Measurements from ENCODE around the gene EEFSEC.

Gene EEFSEC

DNA sequence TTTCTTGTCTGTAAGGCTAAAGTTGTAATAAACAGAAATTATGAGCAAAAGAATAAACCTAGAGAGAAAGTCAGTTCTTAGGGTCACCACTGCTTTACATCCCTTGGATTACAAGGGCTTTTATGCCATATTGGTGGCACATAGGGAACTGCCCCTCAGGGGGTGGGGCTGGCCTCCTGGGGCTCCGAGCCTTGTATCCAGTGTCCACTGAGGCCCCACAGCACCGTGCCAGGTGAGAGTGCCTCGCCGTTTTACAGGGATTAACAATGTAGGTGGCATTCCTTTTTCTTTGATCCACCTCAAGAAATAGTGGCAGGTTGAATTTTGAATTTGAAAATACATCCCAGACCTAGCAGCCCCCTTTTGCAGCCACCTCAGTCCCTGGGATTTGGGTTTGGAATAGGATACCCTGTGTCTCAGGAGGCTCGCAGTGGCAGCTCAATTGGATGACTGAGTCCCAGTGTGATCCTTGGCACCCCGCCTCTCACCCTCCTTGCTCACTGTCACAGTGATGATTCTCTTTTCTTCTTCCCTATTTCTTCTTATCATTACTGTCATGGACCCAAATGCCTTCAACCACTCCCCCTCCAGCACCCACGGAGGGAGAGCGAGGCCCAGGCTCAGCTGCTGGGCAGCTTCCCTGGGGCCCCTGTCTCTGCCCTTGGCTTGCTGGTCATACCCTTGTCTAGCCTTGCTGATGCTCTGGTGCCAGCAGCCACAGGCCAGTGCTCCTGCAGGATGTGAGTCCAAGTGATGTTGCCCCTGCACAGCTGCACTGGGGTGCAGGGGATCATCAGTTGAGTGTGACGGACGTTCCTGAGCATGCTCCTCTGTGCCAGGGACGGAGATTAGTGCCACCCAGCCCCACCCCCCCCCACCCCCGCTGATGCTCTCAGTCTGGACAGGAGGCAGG, 175.5 kb downstream of the EEFSEC start:
- WGBS, 2 experiments (ENCODE audit: insufficient coverage in 2 of 2): 91 to 97% methylated on average over 4 to 8 of the region's 12 CpGs
- Histone ChIP-seq H3K4me3 (ENCODE audit: extremely low read depth, insufficient read depth, low read length, poor library complexity, severe bottlenecking) (no peak overlapping the region), H3K36me3 (ENCODE audit: control insufficient read depth, insufficient read depth, low read length) (no peaks in the 10 kb centered on the region), H3K4me1 (ENCODE audit: control insufficient read depth, insufficient read depth, low read length, poor library complexity, severe bottlenecking) (no peaks in the 10 kb centered on the region), H3K27ac (ENCODE audit: low read depth, low read length, severe bottlenecking) (no peak overlapping the region), H3K9me3 (ENCODE audit: control insufficient read depth, low read length) (no peaks in the 10 kb centered on the region)

DNA sequence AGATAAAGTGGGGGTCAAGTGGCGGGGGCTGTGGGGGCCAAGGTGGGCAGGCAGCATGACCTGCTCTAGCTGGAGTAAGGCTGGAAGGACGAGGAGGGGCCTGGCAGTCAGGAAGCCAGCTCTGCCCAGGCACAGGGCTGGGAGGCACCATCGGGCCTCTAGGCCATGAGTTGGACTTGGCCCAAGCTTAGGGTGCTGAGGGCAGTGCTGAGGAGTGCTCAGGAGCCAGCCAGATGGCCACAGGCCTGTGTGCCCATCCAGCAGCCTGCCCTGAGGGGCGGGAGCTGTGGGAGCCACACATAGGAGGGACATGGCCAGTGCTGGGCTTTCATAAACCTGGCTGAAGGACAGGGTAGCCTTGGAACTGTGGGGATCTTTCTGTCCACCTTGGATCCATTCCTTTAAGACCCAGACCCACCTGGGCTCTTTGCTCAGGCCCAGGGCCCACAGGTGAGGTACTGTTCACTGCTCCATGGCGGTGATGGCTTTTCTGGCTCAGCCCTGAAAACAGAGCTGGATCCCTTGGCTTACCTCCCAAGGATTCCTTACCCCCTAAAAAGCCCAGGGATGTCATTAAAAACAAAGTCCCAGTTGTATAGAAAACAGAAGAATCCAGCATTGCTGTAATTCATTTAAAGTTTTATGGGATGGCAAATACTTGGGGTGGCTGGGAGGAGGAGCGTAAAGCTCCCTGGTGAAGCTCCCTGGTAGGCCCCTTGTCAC, 176.4 kb downstream of the EEFSEC start:
- H3K9me3 ChIP-seq (ENCODE audit: control insufficient read depth, low read length): no peaks in the 10 kb centered on the region
- WGBS, 2 experiments (ENCODE audit: insufficient coverage in 2 of 2): 89 to 92% methylated on average over 4 to 6 of the region's 6 CpGs
- no peaks in the 10 kb centered on the region for H3K4me1 ChIP-seq (ENCODE audit: control insufficient read depth, insufficient read depth, low read length, poor library complexity, severe bottlenecking)
- H3K36me3 ChIP-seq (ENCODE audit: control insufficient read depth, insufficient read depth, low read length): no peaks in the 10 kb centered on the region
- no peak overlapping the region for H3K27ac ChIP-seq (ENCODE audit: low read depth, low read length, severe bottlenecking)
- H3K4me3 ChIP-seq (ENCODE audit: extremely low read depth, insufficient read depth, low read length, poor library complexity, severe bottlenecking): no peak overlapping the region

DNA sequence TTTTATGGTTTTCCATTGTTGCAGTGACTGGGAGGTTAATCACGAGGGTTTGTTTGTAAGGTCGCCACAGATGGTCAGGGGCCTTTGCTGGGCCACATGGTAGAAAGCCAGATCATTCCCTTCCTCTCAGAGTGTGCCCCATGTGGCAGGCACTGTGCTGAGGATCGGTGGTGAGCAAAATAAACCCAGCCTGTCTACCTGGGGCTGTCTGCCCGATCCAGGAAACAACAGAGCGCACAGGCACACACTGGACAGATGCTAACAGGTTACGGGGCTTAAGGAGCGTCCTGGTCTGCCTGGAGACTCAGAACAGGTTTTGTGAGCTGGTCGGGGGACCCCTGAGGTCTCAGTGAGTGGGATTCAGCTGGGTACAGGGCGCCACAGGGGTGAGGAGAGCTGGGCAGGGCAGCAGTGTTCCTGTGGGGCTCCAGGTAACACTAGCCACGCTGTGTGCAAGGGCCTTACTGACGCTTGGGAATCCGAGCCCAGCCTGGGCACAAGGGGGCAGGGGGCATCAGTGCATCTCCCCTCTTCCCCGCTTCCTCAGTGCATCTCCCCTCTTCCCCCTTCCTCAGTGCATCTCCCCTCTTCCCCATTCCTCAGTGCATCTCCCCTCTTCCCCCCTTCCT, 177.0 kb downstream of the EEFSEC start:
- H3K4me1 ChIP-seq (ENCODE audit: control insufficient read depth, insufficient read depth, low read length, poor library complexity, severe bottlenecking): peaks cover under 1% of the 10 kb centered on the region
- no peaks in the 10 kb centered on the region for H3K9me3 ChIP-seq (ENCODE audit: control insufficient read depth, low read length)
- no peak overlapping the region for H3K4me3 ChIP-seq (ENCODE audit: extremely low read depth, insufficient read depth, low read length, poor library complexity, severe bottlenecking)
- WGBS, 2 experiments (ENCODE audit: insufficient coverage in 2 of 2): 84% methylated on average over 11 to 13 of the region's 13 CpGs
- H3K36me3 ChIP-seq (ENCODE audit: control insufficient read depth, insufficient read depth, low read length): no peaks in the 10 kb centered on the region
- no peak overlapping the region for H3K27ac ChIP-seq (ENCODE audit: low read depth, low read length, severe bottlenecking)

DNA sequence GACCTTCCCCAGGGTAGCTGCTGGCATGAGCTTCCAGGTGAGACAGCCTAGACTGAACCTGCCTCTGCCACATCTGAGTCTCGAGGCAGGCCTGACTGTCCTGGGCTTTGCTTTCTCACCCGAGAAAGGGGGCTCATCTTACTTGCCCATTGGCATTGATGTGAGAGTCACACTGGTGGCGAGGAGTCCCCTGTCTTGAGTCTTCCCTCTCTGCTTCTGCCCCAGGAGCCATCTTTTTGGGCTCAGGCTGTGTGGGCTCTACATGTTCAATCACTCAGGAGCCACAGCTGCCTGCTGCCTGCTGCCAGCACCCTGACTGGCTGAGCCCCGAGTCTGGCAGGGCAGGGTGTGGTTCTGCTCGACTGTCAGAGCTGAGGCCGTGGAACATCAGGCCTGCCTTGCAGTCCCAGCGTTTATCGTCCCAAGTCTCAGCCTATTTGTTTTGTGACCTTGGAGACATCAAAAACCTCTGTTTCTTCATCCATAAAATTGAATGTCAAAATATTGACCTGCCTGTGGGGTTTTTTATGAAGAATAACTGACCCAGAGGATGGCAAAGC, 180.9 kb downstream of the EEFSEC start:
- Histone ChIP-seq H3K4me1 (ENCODE audit: control insufficient read depth, insufficient read depth, low read length, poor library complexity, severe bottlenecking) (peaks cover 14% of the 10 kb centered on the region), H3K36me3 (ENCODE audit: control insufficient read depth, insufficient read depth, low read length) (no peaks in the 10 kb centered on the region), H3K27ac (ENCODE audit: low read depth, low read length, severe bottlenecking) (no peak overlapping the region), H3K9me3 (ENCODE audit: control insufficient read depth, low read length) (no peaks in the 10 kb centered on the region), H3K4me3 (ENCODE audit: extremely low read depth, insufficient read depth, low read length, poor library complexity, severe bottlenecking) (no peak overlapping the region)
- 81 to 93% methylated on average over 5 to 6 of the region's 8 CpGs for WGBS, 2 experiments (ENCODE audit: insufficient coverage in 2 of 2)

DNA sequence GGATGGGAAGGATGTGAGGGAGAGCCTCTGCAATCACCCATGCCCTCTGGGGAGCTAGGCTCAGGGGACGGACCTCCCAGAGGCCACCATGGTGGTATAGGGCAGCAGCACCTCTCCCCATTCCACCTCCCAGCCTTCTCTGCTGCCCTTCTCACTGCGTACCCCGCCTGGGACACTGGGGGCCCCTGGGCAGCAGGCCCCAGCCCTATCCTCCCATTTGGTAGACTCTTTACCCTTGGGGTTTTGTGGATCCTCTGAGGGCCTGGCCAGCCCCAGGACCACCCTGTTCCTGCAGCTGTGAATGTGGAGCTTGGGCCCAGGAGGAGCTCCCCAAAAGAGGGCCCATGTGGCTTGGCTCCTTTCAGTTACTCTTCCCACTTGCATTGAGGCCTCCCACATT, 181.5 kb downstream of the EEFSEC start:
- WGBS, 2 experiments (ENCODE audit: insufficient coverage in 2 of 2): 94% methylated on average over 3 of the region's 3 CpGs; no CpG with 5 or more reads in 1 of the 2 experiments
- H3K4me3 ChIP-seq (ENCODE audit: extremely low read depth, insufficient read depth, low read length, poor library complexity, severe bottlenecking): no peak overlapping the region

DNA sequence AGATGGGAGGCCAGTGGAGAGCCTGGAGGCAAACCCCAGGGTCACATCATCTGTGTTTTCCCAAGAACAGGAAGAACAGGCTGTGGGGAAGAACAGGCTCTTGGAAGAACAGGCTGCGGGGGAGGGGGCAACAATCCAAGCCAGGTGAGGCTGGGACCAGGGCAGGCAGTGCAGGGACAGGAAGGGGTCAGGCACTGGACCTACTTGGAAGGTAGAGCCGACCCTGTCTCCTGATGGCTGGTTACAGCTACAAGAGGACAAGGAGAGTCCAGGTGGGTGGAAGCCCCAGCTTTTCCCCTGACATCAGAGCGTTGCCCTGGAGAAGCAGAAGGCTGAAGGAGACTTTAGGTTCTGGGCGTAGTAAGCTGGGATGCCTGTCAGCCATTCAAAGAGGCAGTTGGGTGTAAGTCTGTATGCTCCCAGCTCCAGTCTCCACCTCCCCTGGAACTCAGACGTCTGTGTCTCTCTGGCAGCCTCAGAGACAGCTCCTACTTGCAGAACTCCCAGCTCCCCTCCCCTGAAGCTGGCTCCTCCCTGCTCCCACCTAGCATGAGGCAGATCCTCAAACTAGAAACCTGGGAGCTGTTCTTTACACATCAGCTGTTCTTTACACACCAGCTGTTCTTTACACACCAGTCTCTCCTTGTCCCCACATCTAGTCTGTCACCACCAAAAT, 182.5 kb downstream of the EEFSEC start:
- H3K9me3 ChIP-seq (ENCODE audit: control insufficient read depth, low read length): no peaks in the 10 kb centered on the region
- peaks cover 18% of the 10 kb centered on the region for H3K4me1 ChIP-seq (ENCODE audit: control insufficient read depth, insufficient read depth, low read length, poor library complexity, severe bottlenecking)
- H3K36me3 ChIP-seq (ENCODE audit: control insufficient read depth, insufficient read depth, low read length): no peaks in the 10 kb centered on the region
- H3K27ac ChIP-seq (ENCODE audit: low read depth, low read length, severe bottlenecking): no peak overlapping the region
- H3K4me3 ChIP-seq (ENCODE audit: extremely low read depth, insufficient read depth, low read length, poor library complexity, severe bottlenecking): no peak overlapping the region
- WGBS, 2 experiments (ENCODE audit: insufficient coverage in 2 of 2): 79 to 87% methylated on average over 4 to 5 of the region's 5 CpGs

More for the DNA sequence above, 181.5 kb downstream of the EEFSEC start:
- Histone ChIP-seq H3K4me1 (ENCODE audit: control insufficient read depth, insufficient read depth, low read length, poor library complexity, severe bottlenecking) (peaks cover 18% of the 10 kb centered on the region), H3K27ac (ENCODE audit: low read depth, low read length, severe bottlenecking) (no peak overlapping the region), H3K9me3 (ENCODE audit: control insufficient read depth, low read length) (no peaks in the 10 kb centered on the region), H3K36me3 (ENCODE audit: control insufficient read depth, insufficient read depth, low read length) (no peaks in the 10 kb centered on the region)

DNA sequence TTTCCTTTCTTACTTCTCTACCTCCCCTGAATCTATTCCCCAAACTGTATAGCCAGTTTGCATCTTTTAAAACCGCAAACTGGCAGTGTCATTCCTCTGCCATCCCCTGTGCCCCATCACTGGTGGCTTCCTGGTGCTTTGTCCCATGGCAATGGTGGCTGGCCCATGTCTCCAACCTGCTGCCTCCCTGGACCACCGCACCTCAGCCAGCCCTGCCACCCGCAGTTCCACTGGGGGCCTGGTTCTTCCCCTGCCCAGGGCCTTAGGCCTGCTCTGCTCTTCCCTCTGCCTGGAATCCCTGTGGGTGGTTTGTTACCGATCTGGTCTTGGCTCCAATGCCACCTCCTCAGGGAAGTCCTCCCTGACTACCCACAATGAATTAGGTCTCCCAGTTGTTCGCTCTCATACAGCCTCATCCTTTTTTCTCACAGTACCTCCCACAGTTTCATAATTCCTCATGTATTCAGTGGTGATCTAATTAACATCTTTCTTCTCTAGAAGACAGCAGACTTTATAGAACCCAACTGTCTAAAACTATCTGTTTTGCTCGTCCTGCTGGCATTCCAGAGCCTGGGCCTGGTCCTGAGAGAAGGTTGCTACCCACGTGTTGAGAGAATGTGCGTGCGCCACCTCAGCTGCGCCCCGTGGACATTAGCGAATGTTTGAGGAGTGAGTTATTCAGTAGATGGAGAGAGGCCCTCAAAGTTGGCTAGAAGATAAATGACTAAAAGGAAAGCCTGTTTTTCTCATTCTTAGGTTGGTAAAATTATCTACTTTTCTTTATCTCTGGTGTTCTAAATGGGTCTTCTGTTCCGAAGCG, 183.3 kb downstream of the EEFSEC start:
- H3K36me3 ChIP-seq (ENCODE audit: control insufficient read depth, insufficient read depth, low read length): no peaks in the 10 kb centered on the region
- H3K9me3 ChIP-seq (ENCODE audit: control insufficient read depth, low read length): no peaks in the 10 kb centered on the region
- no peak overlapping the region for H3K4me3 ChIP-seq (ENCODE audit: extremely low read depth, insufficient read depth, low read length, poor library complexity, severe bottlenecking)
- 94 to 95% methylated on average over 11 to 14 of the region's 14 CpGs for WGBS, 2 experiments (ENCODE audit: insufficient coverage in 2 of 2)
- H3K4me1 ChIP-seq (ENCODE audit: control insufficient read depth, insufficient read depth, low read length, poor library complexity, severe bottlenecking): peaks cover 18% of the 10 kb centered on the region
- H3K27ac ChIP-seq (ENCODE audit: low read depth, low read length, severe bottlenecking): no peak overlapping the region

DNA sequence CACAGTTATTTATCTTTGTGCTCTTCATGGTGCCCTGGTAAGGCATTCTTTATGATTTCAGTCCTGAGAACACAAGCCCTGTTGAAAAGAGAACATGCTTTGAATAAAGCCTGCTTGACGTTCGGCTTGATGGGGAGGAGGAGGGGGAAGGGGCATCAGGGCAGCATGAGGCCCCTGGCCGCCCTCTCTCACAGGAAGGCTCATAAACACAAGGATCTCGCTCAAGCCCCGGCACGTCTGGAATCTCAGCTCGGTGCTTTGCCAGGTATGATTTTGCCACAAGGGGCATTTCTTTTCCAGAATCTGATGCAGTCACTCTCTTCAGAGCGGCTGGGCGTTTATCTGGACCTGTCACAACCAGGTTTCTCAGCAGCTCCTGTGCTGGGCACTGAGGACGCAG, 184.0 kb downstream of the EEFSEC start:
- Histone ChIP-seq H3K4me1 (ENCODE audit: control insufficient read depth, insufficient read depth, low read length, poor library complexity, severe bottlenecking) (peaks cover 18% of the 10 kb centered on the region), H3K27ac (ENCODE audit: low read depth, low read length, severe bottlenecking) (no peak overlapping the region), H3K4me3 (ENCODE audit: extremely low read depth, insufficient read depth, low read length, poor library complexity, severe bottlenecking) (no peak overlapping the region), H3K9me3 (ENCODE audit: control insufficient read depth, low read length) (no peaks in the 10 kb centered on the region), H3K36me3 (ENCODE audit: control insufficient read depth, insufficient read depth, low read length) (no peaks in the 10 kb centered on the region)
- 85 to 88% methylated on average over 10 of the region's 10 CpGs for WGBS, 2 experiments (ENCODE audit: insufficient coverage in 2 of 2)

DNA sequence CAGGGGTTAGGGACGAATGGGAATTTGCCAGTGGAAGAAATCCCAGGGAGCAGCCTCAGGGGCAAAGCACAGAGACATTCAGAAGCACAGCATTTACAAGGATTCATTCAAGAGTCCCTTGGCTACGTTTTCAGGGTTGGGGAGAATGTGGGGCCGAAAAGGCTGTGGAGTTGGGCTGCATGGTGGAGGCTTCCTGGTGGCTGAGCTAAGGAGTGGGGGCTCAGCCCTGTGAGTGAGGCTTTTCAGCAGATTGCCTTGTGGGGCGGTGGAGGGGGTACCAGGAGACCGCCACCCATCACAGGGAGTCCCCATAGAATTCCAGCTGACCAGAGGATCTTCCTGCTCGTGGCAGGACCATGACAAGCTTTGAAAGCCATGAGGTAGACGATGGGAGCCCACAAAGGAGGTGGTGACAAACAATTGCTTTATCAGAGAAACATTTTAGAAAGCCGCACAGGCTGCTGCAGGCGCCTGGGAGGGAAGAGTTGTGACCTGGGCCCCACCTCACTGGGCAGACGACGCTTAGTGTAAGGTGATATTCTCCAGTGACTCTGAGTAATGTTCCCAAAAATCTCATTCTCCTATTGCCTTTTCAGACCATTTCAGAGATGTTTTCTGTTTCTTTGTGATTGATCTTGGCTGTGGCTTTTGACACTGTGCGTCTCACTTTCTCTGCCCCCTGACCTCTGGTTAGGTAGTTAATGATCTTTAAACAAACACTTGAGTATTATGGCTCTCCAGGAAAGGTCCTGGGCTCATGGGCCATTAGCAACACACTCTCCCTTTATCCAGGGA, 185.5 kb downstream of the EEFSEC start:
- Histone ChIP-seq H3K4me1 (ENCODE audit: control insufficient read depth, insufficient read depth, low read length, poor library complexity, severe bottlenecking) (peaks cover 27% of the 10 kb centered on the region), H3K36me3 (ENCODE audit: control insufficient read depth, insufficient read depth, low read length) (no peaks in the 10 kb centered on the region), H3K27ac (ENCODE audit: low read depth, low read length, severe bottlenecking) (no peak overlapping the region), H3K4me3 (ENCODE audit: extremely low read depth, insufficient read depth, low read length, poor library complexity, severe bottlenecking) (no peak overlapping the region), H3K9me3 (ENCODE audit: control insufficient read depth, low read length) (no peaks in the 10 kb centered on the region)
- WGBS, 2 experiments (ENCODE audit: insufficient coverage in 2 of 2): 92 to 94% methylated on average over 8 to 9 of the region's 12 CpGs
